OCI-LY1 (cell line): ENCODE measurements around the gene SAP130.

ENCODE experiments used
- H2AFZ ChIP-seq: fragments of 200-600 bp; sonication (generic), shearing (Covaris generic); 2 replicates; pipeline ENCODE4 v1.6.0; 2014; ENCODE audit warnings: antibody characterized with exemption, mild to moderate bottlenecking, low read length
- H3F3A ChIP-seq: fragments of 200-600 bp; sonication (generic), shearing (Covaris generic); 2 replicates; pipeline ENCODE4 v1.6.0; 2014; ENCODE audit warnings: mild to moderate bottlenecking, antibody characterized with exemption, low read length, moderate library complexity; ENCODE audit not compliant: insufficient read depth
- H3K27ac ChIP-seq: fragments of 200-600 bp; sonication (generic); 2 replicates; pipeline ENCODE4 v1.5.1; 2014; ENCODE audit warnings: low read length, mixed run types, mild to moderate bottlenecking, low read depth; ENCODE audit not compliant: poor library complexity, severe bottlenecking
- H3K27me3 ChIP-seq: fragments of 200-600 bp; sonication (generic); 2 replicates; pipeline ENCODE4 v1.6.0; 2014; ENCODE audit warnings: antibody characterized with exemption, mild to moderate bottlenecking, low read length, moderate library complexity; ENCODE audit not compliant: insufficient read depth
- H3K36me3 ChIP-seq: fragments of 200-600 bp; sonication (generic); 2 replicates; pipeline ENCODE4 v1.6.1; 2014; ENCODE audit warnings: mild to moderate bottlenecking, antibody characterized with exemption, low read length, moderate library complexity, mixed read lengths; ENCODE audit not compliant: insufficient read depth
- H3K4me1 ChIP-seq: fragments of 200-600 bp; sonication (generic); 2 replicates; pipeline ENCODE4 v1.5.1; 2014; ENCODE audit warnings: mild to moderate bottlenecking, low read length, moderate library complexity; ENCODE audit not compliant: insufficient read depth, severe bottlenecking
- H3K4me2 ChIP-seq: fragments of 200-600 bp; sonication (generic), shearing (Covaris generic); 2 replicates; pipeline ENCODE4 v1.6.1; 2014; ENCODE audit warnings: low read length
- H3K4me3 ChIP-seq: fragments of 200-600 bp; sonication (generic); 2 replicates; pipeline ENCODE4 v1.5.1; 2014; ENCODE audit warnings: low read length, low read depth, mild to moderate bottlenecking, mixed read lengths; ENCODE audit not compliant: poor library complexity, severe bottlenecking
- H3K79me2 ChIP-seq: fragments of 200-600 bp; shearing (Covaris generic); 2 replicates; pipeline ENCODE4 v1.6.1; 2016; ENCODE audit warnings: mixed run types, low read length, mixed read lengths; ENCODE audit not compliant: insufficient read depth
- H3K9ac ChIP-seq: fragments of 200-600 bp; sonication (generic), shearing (Covaris generic); 2 replicates; pipeline ENCODE4 v1.6.1; 2014; ENCODE audit warnings: mild to moderate bottlenecking, low read length, mixed read lengths
- H3K9me2 ChIP-seq: fragments of 200-600 bp; sonication (generic), shearing (Covaris generic); 2 replicates; pipeline ENCODE4 v1.6.1; 2014; ENCODE audit warnings: low read depth, mild to moderate bottlenecking, low read length, mixed read lengths
- H3K9me3 ChIP-seq: fragments of 200-600 bp; shearing (Covaris generic); 2 replicates; pipeline ENCODE4 v1.6.1; 2014; ENCODE audit warnings: low read length, mixed read lengths
- H4K20me1 ChIP-seq: fragments of 200-600 bp; sonication (generic), shearing (Covaris generic); 2 replicates; pipeline ENCODE4 v1.6.0; 2016; ENCODE audit warnings: mild to moderate bottlenecking, low read length; ENCODE audit not compliant: insufficient read depth
- EZH2 ChIP-seq: fragments of 200-600 bp; sonication (generic), shearing (Covaris generic); IDR thresholded peaks from 2 replicates; pipeline ENCODE4 v1.8.0; 2017; ENCODE audit warnings: borderline replicate concordance, mixed run types, mild to moderate bottlenecking, antibody characterized with exemption, low read length, moderate library complexity, mixed read lengths
- TF ChIP-seq, protein P1 (sequence below): fragments of 200-600 bp; sonication (generic), shearing (Covaris generic); IDR thresholded peaks from 2 replicates; pipeline ENCODE4 v1.5.1; 2017; ENCODE audit warnings: mild to moderate bottlenecking, antibody characterized with exemption, low read length, moderate library complexity, mixed read lengths

SAP130 gene

DNA sequence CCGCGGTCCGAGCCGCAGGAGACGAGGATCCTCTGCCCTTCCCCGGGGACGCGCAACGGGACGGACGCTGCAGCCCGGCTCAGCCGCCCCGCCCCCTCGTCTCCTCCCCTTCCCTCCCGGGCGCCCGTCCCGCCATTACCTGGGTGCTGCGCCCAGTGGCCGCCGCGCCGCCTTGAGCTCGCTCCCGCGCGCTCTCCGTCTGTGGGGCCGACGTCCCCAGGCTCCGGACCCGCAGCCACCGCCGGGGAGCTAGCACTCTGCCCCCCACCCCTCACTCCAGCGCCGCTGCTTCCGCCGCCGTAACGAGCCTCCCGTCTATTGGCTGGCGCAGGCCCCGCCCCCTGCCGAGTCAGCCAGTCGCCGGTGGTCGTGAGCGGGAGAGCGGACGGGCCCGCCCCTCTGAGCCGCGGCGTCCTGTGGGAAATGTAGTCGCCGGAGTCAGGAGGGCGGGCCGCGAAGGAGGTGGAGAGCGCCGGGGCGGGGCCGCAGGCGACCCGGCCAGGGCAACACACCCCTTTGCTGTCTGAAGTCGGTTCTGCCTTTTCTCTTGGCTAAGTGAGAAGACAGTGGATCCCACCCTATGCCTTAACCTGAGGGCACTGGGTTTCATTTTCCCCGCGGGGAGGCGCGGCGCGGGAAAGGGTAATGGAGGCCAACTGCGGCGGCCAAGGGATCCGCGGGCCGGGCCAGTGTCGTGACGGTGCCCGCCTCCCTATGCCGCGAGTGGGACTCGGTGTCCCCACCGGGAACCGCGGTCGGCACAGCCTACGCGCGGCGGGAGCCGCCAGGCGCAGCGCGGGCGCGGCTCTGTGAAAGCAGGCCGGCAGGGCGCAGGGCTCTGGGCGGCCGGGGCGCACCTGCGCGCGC lies at the start of gene SAP130:
Gene SAP130, minus strand, starts transcription at position 259 of the 867 bp plus-strand sequence. CDS start 1,767 bp downstream, outside the sequence.
- H2AFZ ChIP-seq = peak within 1 kb of the TSS; percentile 27; the same call in 1 of the 2 replicates
- peaks cover 20% of the 10 kb centered on the region for H3K4me1 ChIP-seq
- H4K20me1 ChIP-seq = no peaks in the 10 kb centered on the region

DNA sequence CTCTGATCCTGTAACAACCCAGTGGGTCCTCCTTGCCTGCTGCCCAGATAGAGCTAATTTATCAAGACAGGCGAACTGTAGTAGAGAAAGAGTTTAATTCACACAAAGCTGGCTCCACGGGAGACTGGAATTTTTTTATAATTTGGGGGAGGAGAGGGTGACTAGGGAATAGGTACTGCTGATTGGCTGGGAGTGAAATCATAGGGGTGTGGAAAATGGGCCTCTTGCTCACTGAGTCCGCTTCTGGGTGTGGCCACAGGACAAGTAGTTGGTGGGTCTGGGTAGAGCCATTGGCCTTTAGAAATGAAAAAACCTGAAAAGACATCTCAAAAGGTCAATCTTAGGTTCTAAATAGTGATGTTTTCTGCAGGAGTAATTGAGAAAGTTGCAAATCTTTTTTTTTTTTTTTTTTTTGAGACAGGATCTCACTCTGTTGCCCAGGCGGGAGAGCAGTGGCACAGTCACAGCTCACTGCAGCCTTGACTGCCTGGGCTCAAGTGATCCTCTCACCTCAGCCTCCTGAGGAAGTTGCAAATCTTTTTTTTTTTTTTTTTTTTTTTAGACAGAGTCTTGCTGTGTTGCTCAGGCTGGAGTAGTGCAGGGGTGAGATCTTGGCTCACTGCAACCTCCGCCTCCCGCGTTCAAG lies 48.7 kb upstream of the SAP130 start:
- no peak for TF ChIP-seq EZH2
- TF ChIP-seq, protein P1, sequence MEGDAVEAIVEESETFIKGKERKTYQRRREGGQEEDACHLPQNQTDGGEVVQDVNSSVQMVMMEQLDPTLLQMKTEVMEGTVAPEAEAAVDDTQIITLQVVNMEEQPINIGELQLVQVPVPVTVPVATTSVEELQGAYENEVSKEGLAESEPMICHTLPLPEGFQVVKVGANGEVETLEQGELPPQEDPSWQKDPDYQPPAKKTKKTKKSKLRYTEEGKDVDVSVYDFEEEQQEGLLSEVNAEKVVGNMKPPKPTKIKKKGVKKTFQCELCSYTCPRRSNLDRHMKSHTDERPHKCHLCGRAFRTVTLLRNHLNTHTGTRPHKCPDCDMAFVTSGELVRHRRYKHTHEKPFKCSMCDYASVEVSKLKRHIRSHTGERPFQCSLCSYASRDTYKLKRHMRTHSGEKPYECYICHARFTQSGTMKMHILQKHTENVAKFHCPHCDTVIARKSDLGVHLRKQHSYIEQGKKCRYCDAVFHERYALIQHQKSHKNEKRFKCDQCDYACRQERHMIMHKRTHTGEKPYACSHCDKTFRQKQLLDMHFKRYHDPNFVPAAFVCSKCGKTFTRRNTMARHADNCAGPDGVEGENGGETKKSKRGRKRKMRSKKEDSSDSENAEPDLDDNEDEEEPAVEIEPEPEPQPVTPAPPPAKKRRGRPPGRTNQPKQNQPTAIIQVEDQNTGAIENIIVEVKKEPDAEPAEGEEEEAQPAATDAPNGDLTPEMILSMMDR = no peak
- Histone ChIP-seq H3K9ac (no peak overlapping the region), H3K27me3 (no peaks in the 10 kb centered on the region), H3F3A (no peaks in the 10 kb centered on the region), H2AFZ (no peak overlapping the region), H3K9me3 (no peaks in the 10 kb centered on the region), H3K36me3 (no peaks in the 10 kb centered on the region; the same call in 1 of the 2 replicates), H3K79me2 (no peaks in the 10 kb centered on the region), H3K4me1 (no peaks in the 10 kb centered on the region), H4K20me1 (no peaks in the 10 kb centered on the region), H3K4me3 (no peak overlapping the region), H3K9me2 (no peaks in the 10 kb centered on the region), H3K4me2 (no peak overlapping the region), H3K27ac (no peak overlapping the region)

More for the DNA sequence above, at the start of gene SAP130:
- H3K27me3 ChIP-seq = no peaks in the 10 kb centered on the region; the same call in 1 of the 2 replicates
- H3K27ac ChIP-seq = peak within 1 kb of the TSS; percentile 63
- peak within 1 kb of the TSS; percentile 98 for H3K4me2 ChIP-seq
- H3K36me3 ChIP-seq = peaks cover 9% of the 10 kb centered on the region; the same call in 1 of the 2 replicates
- peaks cover 28% of the 10 kb centered on the region for H3K79me2 ChIP-seq
- H3K4me3 ChIP-seq = peak within 1 kb of the TSS; percentile 92
- H3K9me3 ChIP-seq = peaks cover 14% of the 10 kb centered on the region
- no peaks in the 10 kb centered on the region for H3F3A ChIP-seq
- H3K9me2 ChIP-seq = no peaks in the 10 kb centered on the region
- peak within 1 kb of the TSS; percentile 94 for H3K9ac ChIP-seq
- TF ChIP-seq, protein P1 = no peak
- TF ChIP-seq EZH2 = no peak

DNA sequence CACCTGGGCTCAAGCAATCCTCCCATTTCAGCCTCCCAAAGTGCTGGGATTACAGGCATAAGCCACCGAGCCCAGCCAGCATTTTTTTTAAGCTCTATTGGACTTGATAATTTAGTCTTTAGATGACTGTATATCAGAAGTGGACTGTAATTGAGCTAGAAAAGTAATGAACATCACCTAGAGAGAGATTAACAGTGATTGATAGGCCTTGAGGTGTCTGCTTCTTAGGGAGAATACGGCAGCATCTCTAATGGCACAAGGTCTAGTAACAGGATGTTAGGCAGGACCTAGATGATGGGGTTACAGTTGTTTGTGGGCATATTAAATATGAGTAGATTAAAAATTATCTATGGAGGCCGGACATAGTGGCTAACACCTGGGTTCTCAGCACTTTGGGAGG lies 45.4 kb upstream of the SAP130 start:
- no peak overlapping the region for H3K4me3 ChIP-seq
- no peaks in the 10 kb centered on the region for H3F3A ChIP-seq
- no peak overlapping the region for H3K27ac ChIP-seq
- no peaks in the 10 kb centered on the region for H3K9me2 ChIP-seq
- H3K27me3 ChIP-seq = no peaks in the 10 kb centered on the region
- no peak overlapping the region for H3K9ac ChIP-seq
- H3K36me3 ChIP-seq = no peaks in the 10 kb centered on the region; the same call in 1 of the 2 replicates
- no peaks in the 10 kb centered on the region for H3K9me3 ChIP-seq
- no peaks in the 10 kb centered on the region for H3K79me2 ChIP-seq
- no peaks in the 10 kb centered on the region for H3K4me1 ChIP-seq
- no peak overlapping the region for H2AFZ ChIP-seq
- no peak for TF ChIP-seq EZH2
- TF ChIP-seq, protein P1 = no peak
- no peaks in the 10 kb centered on the region for H4K20me1 ChIP-seq
- no peak overlapping the region for H3K4me2 ChIP-seq
